Upper lobe of left lung (tissue), 6 donors: ENCODE measurements around the gene ICE1. TPM values are rescaled to one million over a fixed set of nuclear protein-coding genes. Genes with fewer than 3 reads are reported as not detected.
"Not testable (repeated sequence)": the region's sequence is repeated elsewhere in the genome, so short reads cannot be mapped to it uniquely, and the experiment has no call there.

Experiments used
- ATAC-seq, 2 donors: fragments of 200-7000 bp; cut with Tn5 transposase; one replicate each; pipeline ENCODE4 v1.9.1; 2022; ENCODE audit warnings: mild to moderate bottlenecking in 2 of 2, moderate library complexity in 2 of 2; ENCODE audit not compliant: low FRiP score in 2 of 2
- DNase-seq, 2 donors: peaks; one replicate each; pipeline ENCODE4 v3.0.0-alpha.2; 2019 to 2020
- H3K27ac ChIP-seq, 4 donors: fragments of 200-600 bp; sonication (generic); one replicate each; pipeline ENCODE4 v1.5.1; 2016 to 2019
- H3K27me3 ChIP-seq, 4 donors: fragments of 200-600 bp; sonication (generic); one replicate each; pipeline ENCODE4 v1.5.1; 2017 to 2019
- H3K36me3 ChIP-seq, 4 donors: fragments of 200-600 bp; sonication (generic); one replicate each; pipeline ENCODE4 v1.5.1; 2016 to 2019
- H3K4me1 ChIP-seq, 4 donors: fragments of 200-600 bp; sonication (generic); one replicate each; pipeline ENCODE4 v1.5.1; 2018 to 2019
- H3K4me3 ChIP-seq, 4 donors: fragments of 200-600 bp; sonication (generic); one replicate each; pipeline ENCODE4 v1.5.1; 2017 to 2019; ENCODE audit warnings: mild to moderate bottlenecking in 2 of 4, moderate library complexity in 1 of 4
- H3K9me3 ChIP-seq, 4 donors: fragments of 200-600 bp; sonication (generic); one replicate each; pipeline ENCODE4 v1.5.1; 2018 to 2019
- CTCF ChIP-seq, 6 experiments: fragments of 450-650 bp in 4 of 6; fragments of 200-600 bp in 2 of 6; sonication (generic) in 2 of 6; IDR thresholded peaks; one replicate each; pipeline ENCODE4 v1.5.1; 2016 to 2019; ENCODE audit warnings: antibody characterized with exemption in 6 of 6
- EP300 ChIP-seq, 4 donors: sonication (generic); formaldehyde crosslinking; IDR thresholded peaks; one replicate each; pipeline ENCODE4 v1.5.1; 2017; ENCODE audit warnings: antibody characterized with exemption in 4 of 4, control low read depth in 2 of 4
- POLR2A ChIP-seq, 4 donors: fragments of 450-650 bp; IDR thresholded peaks; one replicate each; pipeline ENCODE4 v1.5.1; 2016 to 2017; ENCODE audit warnings: antibody characterized with exemption in 4 of 4, mild to moderate bottlenecking in 2 of 4
- POLR2AphosphoS5 ChIP-seq, 2 donors: sonication (generic); formaldehyde crosslinking; IDR thresholded peaks; one replicate each; pipeline ENCODE4 v1.5.1; 2017; ENCODE audit warnings: antibody characterized with exemption in 2 of 2
- WGBS, 2 donors: methylation state at CpG; one replicate each; pipeline ENCODE4 v1.1.5; 2017 to 2018; 5-methylcytosine and 5-hydroxymethylcytosine counted together
- total RNA-seq, 6 donors: library from RNA; depleted of rRNA in 4 of 6; stranded (reverse); fragments of >200 nt in 4 of 6; gene quantifications; one replicate each; pipeline versions ENCODE4 v1.1.0 to v1.2.1, GENCODE V29; 2016 to 2021
- donor health status: DM: no; HTN: no; CAD: no; lungs with moderate emphysema.
- donor health status: DM: no; HTN: yes; CAD: no; lungs with severe emphysema.

ICE1 gene
- total RNA-seq, 6 donors from 2014 or later, result 15.8 to 40.5 (median 25.0) TPM

DNA sequence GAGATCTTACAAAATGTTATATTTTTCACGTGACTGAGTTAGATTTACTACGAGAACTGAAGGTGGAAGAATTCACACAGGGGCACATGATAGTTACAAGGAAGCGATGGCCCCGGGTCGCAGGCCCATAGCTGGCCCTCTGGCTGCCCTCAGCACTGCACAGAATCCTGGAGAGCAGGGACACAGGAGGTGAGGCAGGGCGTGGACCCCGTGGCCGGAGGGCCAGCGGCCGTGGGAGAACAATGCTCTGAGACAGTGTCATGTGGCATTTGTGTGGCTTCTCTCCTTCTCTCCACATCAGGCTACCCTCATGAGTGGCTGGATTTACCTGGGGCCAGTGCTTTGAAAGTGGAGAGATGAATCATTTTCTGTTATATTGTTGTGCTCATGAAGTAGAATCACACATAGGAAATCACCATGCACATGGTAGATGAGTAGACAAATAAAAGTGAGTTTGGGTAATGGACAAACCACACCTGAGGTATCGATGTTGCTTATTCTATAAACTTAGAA is 89.5 kb downstream of the ICE1 start:
- WGBS, 2 donors, result 90 to 91% methylated on average over 8 to 11 of the region's 11 CpGs
- peak in 1 of 2 donors; percentile 65 for DNase-seq
- no peaks in the 10 kb centered on the region for H3K36me3 ChIP-seq

GRCh38 chr5:5512543-5512942 is 90.1 kb downstream of the ICE1 start:
- WGBS, 2 donors, result 50 to 58% methylated on average over 4 of the region's 4 CpGs
- ATAC-seq, result no peak
- H3K27me3 ChIP-seq, result no peaks in the 10 kb centered on the region
- TF ChIP-seq POLR2A (IDR thresholded peaks at IDR 0.05) (no peak), EP300 (IDR thresholded peaks at IDR 0.05) (no peak), POLR2AphosphoS5 (IDR thresholded peaks at IDR 0.05) (no peak), CTCF (IDR thresholded peaks at IDR 0.05) (no peak)
- H3K9me3 ChIP-seq, result no peaks in the 10 kb centered on the region
- no peak overlapping the region for H3K4me3 ChIP-seq
- no peaks in the 10 kb centered on the region for H3K36me3 ChIP-seq
- H3K4me1 ChIP-seq, result no peaks in the 10 kb centered on the region
- H3K27ac ChIP-seq, result no peak overlapping the region
- DNase-seq, result no peak

More for the DNA sequence above, 89.5 kb downstream of the ICE1 start:
- no peak overlapping the region for H3K4me3 ChIP-seq
- no peak for ATAC-seq
- no peak overlapping the region for H3K27ac ChIP-seq
- no peaks in the 10 kb centered on the region for H3K9me3 ChIP-seq
- no peaks in the 10 kb centered on the region for H3K4me1 ChIP-seq
- TF ChIP-seq POLR2A (IDR thresholded peaks at IDR 0.05), result no peak
- TF ChIP-seq EP300 (IDR thresholded peaks at IDR 0.05), result no peak
- no peak for TF ChIP-seq POLR2AphosphoS5 (IDR thresholded peaks at IDR 0.05)
- TF ChIP-seq CTCF (IDR thresholded peaks at IDR 0.05), result no peak
- H3K27me3 ChIP-seq, result no peaks in the 10 kb centered on the region

GRCh38 chr5:5520622-5521021 is 98.1 kb downstream of the ICE1 start:
- not testable (repeated sequence) for ATAC-seq, H3K36me3 ChIP-seq, H3K27me3 ChIP-seq, H3K27ac ChIP-seq, H3K9me3 ChIP-seq, H3K4me1 ChIP-seq, H3K4me3 ChIP-seq, DNase-seq
- WGBS, 2 donors, result 90 to 94% methylated on average over 4 of the region's 4 CpGs

- WGBS, 2 donors, result 86 to 90% methylated on average over 8 of the region's 8 CpGs
- no peak overlapping the region for H3K4me3 ChIP-seq
- no peaks in the 10 kb centered on the region for H3K4me1 ChIP-seq
- H3K36me3 ChIP-seq, result no peaks in the 10 kb centered on the region
- no peaks in the 10 kb centered on the region for H3K9me3 ChIP-seq
- no peaks in the 10 kb centered on the region for H3K27me3 ChIP-seq
- no peak for ATAC-seq
- DNase-seq, result no peak
- no peak overlapping the region for H3K27ac ChIP-seq
- TF ChIP-seq POLR2AphosphoS5 (IDR thresholded peaks at IDR 0.05), result no peak
- no peak for TF ChIP-seq CTCF (IDR thresholded peaks at IDR 0.05)
- no peak for TF ChIP-seq POLR2A (IDR thresholded peaks at IDR 0.05)
- TF ChIP-seq EP300 (IDR thresholded peaks at IDR 0.05), result no peak
These were observed 98.6 kb downstream of the ICE1 start for GRCh38 chr5:5521029-5521428.

- Histone ChIP-seq H3K4me3 (no peak overlapping the region), H3K9me3 (no peaks in the 10 kb centered on the region), H3K36me3 (no peaks in the 10 kb centered on the region), H3K4me1 (no peaks in the 10 kb centered on the region), H3K27ac (no peak overlapping the region), H3K27me3 (no peaks in the 10 kb centered on the region)
- no peak for TF ChIP-seq POLR2A (IDR thresholded peaks at IDR 0.05)
- TF ChIP-seq CTCF (IDR thresholded peaks at IDR 0.05), result no peak
- TF ChIP-seq POLR2AphosphoS5 (IDR thresholded peaks at IDR 0.05), result no peak
- DNase-seq, result no peak
- WGBS, 2 donors, result 72 to 73% methylated on average over 2 of the region's 2 CpGs
- no peak for ATAC-seq
These were observed 99.0 kb downstream of the ICE1 start for GRCh38 chr5:5521478-5521877.
